ENCODE measurements around the gene NOTCH4.

Gene NOTCH4

DNA sequence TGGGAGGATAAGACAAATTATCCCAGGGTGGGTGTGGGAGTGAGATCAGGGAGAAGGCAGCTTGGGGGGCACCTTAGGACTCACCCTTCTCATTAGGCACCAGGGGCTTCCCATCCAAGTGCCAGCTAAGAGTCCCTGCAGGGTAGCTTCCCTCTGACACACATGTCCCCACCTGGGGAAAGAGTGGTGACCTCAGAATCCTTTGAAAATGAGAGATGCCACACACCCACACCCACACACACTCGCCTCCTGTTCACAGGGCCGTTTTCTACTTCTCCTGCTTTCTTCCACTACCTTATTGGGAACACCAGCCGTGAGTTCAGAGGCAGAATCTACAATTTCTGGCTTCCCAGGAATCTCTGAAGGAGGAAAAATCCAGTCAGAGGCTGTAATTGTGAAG, 40.8 kb downstream of the NOTCH4 start:
- DNase-seq (ENCODE audit: extremely low read depth in 1 of 2, low read depth in 1 of 2) = no peak

DNA sequence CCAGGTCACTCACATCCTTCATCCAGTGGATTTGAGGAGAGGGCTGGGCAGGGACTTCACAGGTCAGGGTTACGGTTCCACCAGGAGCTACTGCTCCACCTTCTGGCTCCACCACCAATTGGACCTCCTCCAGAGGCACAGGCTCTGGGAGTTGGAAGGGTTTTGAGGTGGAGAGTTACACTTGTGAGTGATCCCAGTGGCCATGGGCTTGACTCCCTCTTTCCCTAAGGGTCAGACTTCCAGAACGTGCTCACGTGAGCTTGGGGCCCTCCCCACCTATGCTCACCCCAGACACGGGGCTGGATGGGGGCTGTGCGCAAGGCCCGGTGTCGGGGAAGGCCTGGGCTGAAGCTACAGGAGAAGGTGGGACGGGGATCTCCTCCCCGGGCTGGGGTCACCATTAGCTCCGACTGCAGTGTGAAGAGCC, 41.3 kb downstream of the NOTCH4 start:
- DNase-seq (ENCODE audit: extremely low read depth in 1 of 2, low read depth in 1 of 2) = no peak

DNA sequence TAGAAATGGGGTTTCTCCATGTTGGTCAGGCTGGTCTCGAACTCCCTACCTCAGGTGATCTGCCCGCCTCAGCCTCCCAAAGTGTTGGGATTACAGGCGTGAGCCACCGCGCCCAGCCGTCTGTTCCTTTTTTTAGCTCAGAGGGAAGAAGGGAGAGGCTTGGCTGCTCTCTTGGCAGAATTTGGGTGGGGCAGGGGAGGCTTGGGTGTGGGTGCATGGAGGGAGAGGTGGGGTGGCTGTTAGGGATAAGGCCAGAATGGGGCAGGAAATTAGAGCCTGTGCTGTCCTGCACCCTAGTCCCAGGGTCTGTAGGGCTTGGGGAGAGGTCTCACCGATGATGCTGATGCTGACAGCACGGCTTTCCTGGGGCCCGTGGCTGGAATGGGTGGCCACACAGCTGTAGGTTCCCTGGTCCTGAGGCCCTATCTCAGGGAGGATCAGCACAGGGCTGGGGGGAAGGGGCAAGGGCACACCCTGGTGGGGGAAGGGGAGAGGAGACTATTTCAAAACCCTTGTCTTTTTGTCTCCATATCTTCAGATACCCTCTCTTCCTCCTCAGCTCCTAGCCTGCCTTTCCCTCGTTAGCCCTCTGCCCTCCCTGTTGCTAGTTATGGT, 41.8 kb downstream of the NOTCH4 start:
- no peak for DNase-seq (ENCODE audit: extremely low read depth in 1 of 2, low read depth in 1 of 2)

- DNase-seq (ENCODE audit: extremely low read depth in 1 of 2, low read depth in 1 of 2) = no peak
These were observed 42.6 kb downstream of the NOTCH4 start for GRCh38 chr6:32181148-32181702.

- no peak for DNase-seq (ENCODE audit: extremely low read depth in 1 of 2, low read depth in 1 of 2)
These were observed 44.0 kb downstream of the NOTCH4 start for GRCh38 chr6:32179766-32180405.

GRCh38 chr6:32178547-32179440, 45.1 kb downstream of the NOTCH4 start:
- no peak for DNase-seq (ENCODE audit: extremely low read depth in 1 of 2, low read depth in 1 of 2)

DNA sequence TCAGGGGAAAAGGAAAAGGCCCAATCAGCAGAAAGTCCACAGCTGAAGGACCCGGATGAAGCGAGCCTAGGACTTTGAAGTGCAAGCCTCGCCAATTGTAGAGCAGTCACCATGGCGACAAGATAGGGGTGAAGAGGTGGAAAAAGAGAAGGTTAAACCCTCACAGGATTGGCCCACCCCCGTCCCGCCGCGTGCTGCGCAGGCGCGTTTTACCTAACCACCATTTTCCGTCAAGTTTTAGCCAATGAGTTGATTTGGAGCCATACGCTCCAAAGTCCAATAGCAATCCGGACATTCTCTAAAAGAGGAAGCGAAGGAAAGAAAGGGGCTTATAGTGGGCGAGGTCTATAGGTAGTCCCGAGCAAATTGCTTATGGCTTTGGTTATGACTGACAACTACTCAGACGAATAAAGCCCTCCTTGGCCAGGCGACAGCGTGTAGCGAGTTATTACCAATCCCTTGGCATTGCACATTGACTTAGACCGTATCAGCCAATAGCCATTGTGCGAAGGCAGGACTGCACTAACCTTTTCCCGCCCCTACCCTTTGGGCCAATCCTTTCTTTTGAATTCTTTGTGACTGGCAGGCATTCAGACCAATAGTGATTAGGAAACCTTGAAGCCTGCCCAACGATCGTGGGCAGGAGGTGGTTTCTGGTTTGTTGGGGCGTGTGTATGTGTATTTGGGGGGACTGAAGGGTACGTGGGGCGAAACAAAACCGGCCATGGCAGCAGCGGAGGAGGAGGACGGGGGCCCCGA, 45.9 kb downstream of the NOTCH4 start, which contains the start of gene RNF5:
RNF5 (plus strand) TSS at position 618 of the 759 bp plus-strand sequence; CDS start at position 725, 107 bp downstream.
- DNase-seq (ENCODE audit: extremely low read depth in 1 of 2, low read depth in 1 of 2) = peak; percentile 74 to 92

GRCh38 chr6:32177183-32177787, 46.6 kb downstream of the NOTCH4 start:
- DNase-seq (ENCODE audit: extremely low read depth in 1 of 2, low read depth in 1 of 2) = peak in 1 of 2 donors; percentile 34

GRCh38 chr6:32176476-32177182, 47.2 kb downstream of the NOTCH4 start:
- no peak for DNase-seq (ENCODE audit: extremely low read depth in 1 of 2, low read depth in 1 of 2)

DNA sequence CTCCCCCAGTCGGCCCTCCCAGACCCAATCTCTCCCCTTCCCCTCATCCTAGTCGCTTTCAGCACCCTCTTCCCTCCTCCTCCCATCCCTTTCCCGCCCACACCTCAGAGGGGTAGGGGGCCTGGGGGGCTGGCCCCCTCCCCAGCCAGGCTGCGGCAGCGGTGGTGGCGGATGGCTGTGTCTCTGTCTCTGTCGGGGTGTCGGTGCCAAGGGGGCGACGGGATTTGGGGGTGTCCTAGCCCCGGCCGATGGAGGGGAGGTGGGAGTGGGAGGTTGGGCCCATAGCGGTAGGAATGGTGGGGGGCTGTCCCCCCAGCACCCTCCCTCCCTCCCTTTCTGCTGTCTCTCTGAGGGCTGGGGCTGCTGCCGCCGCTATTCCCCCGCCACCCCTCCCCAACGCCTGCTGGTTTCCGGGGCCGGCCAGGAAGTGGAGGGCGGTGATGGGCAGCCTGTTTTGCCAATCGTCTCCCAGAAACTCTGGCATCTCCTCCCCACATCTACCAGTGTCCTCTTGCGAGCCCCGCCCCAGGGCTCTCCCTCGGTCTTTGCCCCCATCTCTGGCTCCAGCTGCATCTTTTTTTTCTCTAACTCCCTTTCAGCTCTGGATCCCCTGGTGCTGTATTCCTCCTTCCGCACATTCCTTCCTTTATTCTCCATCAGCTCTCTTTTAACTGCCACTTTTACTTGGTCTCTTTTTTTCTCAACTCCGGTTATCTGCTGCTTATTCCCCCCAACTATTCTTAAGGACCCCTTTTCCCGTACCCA, 48.0 kb downstream of the NOTCH4 start, which contains the start of gene AGPAT1:
AGPAT1 (minus strand) TSS at position 374 of the 765 bp plus-strand sequence. CDS start 4,588 bp downstream, outside the sequence.
- peak; percentile 89 to 95 for DNase-seq (ENCODE audit: extremely low read depth in 1 of 2, low read depth in 1 of 2)

- no peak for DNase-seq (ENCODE audit: extremely low read depth in 1 of 2, low read depth in 1 of 2)
These were observed 48.6 kb downstream of the NOTCH4 start for GRCh38 chr6:32175322-32175710.

DNA sequence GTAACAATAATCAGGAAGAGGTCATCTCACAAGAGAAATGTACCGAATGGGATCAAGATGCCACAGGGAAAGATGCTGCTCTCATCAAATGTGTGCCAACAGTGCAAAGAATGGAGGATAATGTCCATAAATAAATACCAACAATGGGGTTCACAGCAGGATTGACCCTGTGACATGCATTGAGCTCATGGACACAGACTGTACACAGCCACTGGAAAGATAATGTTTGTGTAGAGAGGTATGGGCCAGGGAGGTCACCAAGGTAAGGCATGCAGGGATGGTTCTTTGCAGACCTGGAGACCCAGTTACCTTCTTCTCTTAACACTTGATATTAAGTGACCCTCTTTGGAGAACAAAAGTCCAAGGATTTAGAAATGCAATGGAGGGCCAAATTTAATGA, 49.5 kb downstream of the NOTCH4 start:
- no peak for DNase-seq (ENCODE audit: extremely low read depth in 1 of 2, low read depth in 1 of 2)

GRCh38 chr6:32173051-32173727, 50.7 kb downstream of the NOTCH4 start:
- no peak for DNase-seq (ENCODE audit: extremely low read depth in 1 of 2, low read depth in 1 of 2)

DNA sequence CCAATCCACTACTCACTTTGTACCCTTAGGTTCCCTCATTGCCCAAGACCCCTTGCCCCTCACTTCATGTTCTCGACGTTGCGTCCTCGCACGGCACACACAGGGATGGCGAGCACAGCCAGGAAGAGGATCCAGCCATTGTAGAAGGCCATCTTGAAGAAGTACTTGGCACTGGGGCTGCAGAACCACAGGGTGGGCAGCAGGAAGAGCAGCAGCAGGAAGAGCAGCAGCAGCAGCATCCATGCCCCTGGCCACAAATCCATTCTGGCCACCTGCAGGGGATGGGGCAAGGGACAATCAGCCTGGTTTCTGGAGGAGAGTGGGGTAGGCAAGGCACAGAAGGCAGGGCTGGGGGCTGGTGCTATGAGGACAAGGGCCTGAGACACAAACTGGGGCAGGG, 52.6 kb downstream of the NOTCH4 start:
- DNase-seq (ENCODE audit: extremely low read depth in 1 of 2, low read depth in 1 of 2) = no peak

DNA sequence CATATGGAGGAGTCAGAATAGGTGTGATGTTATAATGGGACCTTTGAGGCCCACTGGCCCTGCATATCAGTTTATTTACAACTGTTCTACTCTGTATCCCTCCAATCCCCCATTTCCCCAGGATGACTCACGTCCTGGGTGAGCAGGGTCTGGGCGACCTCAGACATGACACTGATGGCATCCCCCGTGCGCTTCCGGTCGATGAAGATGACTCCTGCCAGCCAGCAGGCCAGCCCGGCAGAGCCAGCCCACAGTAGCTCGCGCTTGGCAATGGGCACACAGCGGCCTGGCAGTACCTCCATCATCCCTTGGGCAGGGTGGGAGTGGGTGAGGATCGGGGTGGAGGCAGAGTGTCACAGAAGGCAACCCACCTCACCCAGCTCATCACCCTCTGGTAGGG, 53.6 kb downstream of the NOTCH4 start:
- DNase-seq (ENCODE audit: extremely low read depth in 1 of 2, low read depth in 1 of 2) = no peak

DNA sequence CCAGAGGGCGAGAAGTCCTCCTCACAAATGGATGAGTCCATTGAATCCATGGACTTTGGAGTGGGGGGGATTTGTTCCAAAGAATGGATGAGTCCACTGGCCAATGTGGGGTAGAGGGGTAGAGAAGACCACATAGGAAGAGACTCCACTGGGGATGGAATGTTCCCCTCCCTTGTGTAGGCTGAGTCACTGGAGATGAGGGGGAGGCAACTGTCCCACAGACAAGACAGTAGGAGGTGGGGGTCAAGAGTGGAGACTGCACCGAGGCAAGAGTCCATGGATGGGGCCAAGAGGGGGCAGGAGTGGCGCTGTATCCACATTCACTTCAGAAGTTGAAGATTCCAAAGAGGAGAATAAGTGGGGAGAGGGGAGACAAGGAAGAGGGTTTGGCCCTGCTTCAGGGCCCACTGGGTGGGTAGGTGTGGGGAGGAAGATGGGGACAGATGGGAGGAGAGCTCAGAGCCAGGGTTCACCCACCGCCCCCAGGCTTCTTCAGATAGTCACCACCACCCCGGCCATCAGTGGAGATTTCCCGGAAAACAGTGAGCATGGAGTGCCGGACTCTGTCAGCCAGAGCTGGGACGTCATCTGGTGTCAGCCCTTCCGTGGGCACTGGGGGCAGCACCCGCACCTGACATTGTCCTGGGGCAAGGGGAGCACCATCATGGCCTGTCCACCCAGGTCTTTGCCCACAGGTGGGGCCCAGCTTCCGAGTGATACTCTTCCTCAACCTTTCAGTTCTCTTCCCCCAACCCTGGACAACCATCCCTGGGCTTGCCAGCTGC, 54.9 kb downstream of the NOTCH4 start:
- DNase-seq (ENCODE audit: extremely low read depth in 1 of 2, low read depth in 1 of 2) = no peak

DNA sequence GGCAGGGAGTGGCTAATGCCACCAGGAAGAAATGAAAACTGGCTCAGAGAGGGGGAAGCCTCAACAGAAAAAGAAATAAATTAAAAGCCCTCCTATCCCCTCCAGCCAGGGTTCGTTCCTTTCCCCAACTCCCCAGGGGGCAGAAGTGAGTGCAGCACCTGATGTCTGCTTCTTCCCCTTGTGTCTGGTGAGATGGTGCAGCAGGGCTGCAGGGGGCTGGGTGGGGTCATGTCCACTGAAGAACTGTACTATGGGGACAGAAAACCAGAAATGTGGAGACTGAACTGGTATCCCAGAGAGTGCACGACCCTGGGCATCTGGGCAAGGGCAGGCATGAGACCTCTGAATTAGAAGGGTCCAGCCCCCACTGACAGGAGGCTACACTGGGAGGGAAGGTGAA, 55.5 kb downstream of the NOTCH4 start:
- DNase-seq (ENCODE audit: extremely low read depth in 1 of 2, low read depth in 1 of 2) = no peak

Measured in stimulated activated CD8-positive, alpha-beta memory T cell treated with anti-CD3 and anti-CD28 coated beads, Interleukin-7, amount 100 ng/mL, for 48 hours (primary cell).